OCI-LY3 (cell line): ENCODE results near the gene AREL1.

ENCODE experiments used
- EZH2phosphoT487 ChIP-seq: fragments of 200-600 bp; shearing (Covaris generic); IDR thresholded peaks from 2 replicates; pipeline ENCODE4 v1.6.1; 2018; ENCODE audit warnings: antibody characterized with exemption, mixed run types, low read depth
- TF ChIP-seq, protein P1 (sequence below): fragments of 200-600, 300-600 bp; sonication (generic); IDR thresholded peaks from 2 replicates; pipeline ENCODE4 v1.5.1; 2014; ENCODE audit warnings: antibody characterized with exemption, low read length, low read depth

DNA sequence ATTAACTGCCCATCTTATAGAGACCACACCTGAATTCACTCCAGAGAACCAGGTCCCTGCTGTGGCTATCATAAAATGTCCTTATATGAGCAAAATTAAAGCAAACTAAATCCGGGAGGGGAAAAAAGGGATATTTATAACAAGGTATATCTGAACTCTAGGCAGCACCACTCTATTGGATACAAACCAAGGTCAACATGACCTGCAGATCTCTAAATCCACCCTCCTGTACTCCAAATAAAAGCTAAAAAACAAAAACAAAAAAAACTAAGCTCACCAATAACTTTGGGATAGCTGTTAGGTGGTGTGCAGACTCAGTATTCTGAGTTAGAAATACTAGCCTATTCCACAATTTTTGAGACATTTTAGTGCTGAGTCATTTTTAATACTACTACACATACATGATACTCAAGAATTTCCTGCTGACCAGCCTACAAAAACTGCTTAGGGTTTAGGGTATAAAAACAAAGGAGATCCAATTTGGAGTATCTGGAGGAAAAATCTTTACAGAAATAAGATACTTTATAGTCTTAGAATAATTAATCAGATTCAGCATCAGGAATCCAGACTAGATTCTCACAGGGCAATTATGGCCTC is 54.2 kb downstream of the AREL1 start:
- TF ChIP-seq, protein P1, sequence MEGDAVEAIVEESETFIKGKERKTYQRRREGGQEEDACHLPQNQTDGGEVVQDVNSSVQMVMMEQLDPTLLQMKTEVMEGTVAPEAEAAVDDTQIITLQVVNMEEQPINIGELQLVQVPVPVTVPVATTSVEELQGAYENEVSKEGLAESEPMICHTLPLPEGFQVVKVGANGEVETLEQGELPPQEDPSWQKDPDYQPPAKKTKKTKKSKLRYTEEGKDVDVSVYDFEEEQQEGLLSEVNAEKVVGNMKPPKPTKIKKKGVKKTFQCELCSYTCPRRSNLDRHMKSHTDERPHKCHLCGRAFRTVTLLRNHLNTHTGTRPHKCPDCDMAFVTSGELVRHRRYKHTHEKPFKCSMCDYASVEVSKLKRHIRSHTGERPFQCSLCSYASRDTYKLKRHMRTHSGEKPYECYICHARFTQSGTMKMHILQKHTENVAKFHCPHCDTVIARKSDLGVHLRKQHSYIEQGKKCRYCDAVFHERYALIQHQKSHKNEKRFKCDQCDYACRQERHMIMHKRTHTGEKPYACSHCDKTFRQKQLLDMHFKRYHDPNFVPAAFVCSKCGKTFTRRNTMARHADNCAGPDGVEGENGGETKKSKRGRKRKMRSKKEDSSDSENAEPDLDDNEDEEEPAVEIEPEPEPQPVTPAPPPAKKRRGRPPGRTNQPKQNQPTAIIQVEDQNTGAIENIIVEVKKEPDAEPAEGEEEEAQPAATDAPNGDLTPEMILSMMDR, result no peak
- no peak for TF ChIP-seq EZH2phosphoT487
